Raji (cell line): ENCODE data around the gene NIP7.

Source experiments
- POLR2A ChIP-seq: IDR thresholded peaks from 2 replicates; pipeline ENCODE4 v1.6.1; 2011; ENCODE audit warnings: low read depth, low read length, control low read depth; ENCODE audit not compliant: insufficient read depth

Gene NIP7

DNA sequence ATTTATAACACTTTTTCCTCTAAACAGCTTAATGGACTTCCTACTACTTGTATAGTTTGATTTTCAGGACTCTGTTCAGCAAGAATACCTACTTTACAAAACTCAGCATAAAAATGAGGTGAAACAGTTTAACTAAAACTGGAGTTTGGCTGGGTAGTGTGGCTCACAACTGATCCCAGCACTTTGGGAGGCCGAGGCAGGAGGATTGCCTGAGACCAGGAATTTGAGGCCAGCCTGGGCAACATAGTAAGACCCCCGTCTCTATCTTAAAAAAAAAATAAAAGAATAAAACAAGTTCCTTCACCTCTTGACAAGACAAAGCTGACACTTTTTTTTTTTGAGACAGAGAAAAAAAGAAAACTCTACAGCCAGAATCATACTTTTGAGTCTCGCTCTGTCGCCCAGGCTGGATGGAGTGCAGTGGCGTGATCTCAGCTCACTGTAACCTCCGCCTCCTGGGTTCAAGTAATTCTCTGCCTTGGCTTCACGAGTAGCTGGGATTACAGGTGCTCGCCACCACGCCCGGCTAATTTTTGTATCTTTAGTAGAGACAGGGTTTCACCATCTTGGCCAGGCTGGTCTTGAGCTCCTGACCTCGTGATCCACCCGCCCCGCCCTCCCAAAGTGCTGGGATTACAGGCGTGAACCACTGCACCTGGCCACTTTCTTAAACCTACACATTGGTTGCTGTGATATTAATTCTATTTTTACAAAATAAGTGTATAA is 11.8 kb upstream of the NIP7 start:
- no peak for TF ChIP-seq POLR2A

DNA sequence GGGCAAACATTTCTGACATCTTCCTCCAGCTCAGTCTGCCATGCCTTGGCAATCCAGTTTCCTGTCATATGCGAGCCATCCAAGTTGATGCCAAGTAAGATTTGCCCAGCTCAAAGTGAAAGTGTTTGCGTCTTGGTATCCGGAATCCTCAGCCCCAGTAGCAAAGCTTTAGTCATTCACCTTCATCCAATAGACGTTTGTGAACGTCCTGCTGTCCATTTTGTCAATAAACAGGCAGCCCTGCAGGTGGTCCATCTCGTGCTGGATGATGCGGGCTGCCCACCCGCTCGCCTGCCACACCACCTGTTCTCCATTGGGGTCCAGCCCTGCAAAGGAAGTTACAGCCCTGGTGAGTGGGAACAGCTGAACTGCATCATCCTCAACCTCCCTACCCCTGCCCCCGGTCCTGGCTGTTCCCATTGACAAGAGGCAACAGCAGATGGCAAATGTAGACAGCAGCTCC is 10.7 kb upstream of the NIP7 start:
- no peak for TF ChIP-seq POLR2A

DNA sequence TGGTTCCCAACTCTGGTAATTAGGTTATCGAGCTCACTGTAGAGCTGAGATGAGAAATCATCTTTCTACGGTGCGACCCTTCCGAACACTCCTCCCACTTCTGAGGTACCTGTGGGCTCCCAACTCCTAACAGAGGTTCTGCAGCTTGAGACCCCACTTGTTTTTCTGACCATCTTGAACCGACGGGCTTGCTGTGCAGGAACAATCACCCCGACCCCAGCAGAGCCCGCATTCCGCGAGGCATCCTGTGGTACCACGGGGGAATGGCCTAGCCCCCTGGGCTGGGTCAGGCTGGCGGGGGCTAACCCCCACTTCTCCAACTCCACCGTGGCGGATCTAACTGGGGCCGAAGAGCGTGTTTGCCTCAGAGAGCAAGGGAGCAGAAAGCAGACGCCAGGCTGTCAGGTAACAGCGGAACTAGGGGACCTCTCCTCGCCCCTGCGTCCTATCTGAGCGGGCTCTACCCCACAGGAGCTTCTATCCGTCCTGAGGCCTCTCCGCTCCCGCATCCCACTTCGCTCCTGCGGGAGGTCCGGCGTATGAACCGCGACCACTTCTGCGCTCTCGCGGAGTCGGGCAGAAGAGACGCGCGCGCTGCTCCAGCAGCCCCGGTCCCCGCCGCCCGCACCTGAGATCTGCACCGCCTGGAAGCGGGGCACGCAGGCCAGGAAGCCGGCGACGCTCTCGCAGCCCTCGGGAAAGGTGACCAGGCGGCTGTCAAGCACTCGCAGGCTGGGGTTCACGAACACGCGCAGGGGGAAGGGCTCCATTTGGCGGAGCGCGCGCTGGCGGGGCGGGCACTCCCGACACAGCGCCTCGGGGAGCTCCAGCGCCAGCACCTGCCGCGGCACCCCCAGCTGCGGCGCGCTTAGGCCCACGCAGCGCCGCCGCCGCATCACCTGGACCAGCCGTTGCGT is 9.9 kb upstream of the NIP7 start:
- TF ChIP-seq POLR2A: no peak

DNA sequence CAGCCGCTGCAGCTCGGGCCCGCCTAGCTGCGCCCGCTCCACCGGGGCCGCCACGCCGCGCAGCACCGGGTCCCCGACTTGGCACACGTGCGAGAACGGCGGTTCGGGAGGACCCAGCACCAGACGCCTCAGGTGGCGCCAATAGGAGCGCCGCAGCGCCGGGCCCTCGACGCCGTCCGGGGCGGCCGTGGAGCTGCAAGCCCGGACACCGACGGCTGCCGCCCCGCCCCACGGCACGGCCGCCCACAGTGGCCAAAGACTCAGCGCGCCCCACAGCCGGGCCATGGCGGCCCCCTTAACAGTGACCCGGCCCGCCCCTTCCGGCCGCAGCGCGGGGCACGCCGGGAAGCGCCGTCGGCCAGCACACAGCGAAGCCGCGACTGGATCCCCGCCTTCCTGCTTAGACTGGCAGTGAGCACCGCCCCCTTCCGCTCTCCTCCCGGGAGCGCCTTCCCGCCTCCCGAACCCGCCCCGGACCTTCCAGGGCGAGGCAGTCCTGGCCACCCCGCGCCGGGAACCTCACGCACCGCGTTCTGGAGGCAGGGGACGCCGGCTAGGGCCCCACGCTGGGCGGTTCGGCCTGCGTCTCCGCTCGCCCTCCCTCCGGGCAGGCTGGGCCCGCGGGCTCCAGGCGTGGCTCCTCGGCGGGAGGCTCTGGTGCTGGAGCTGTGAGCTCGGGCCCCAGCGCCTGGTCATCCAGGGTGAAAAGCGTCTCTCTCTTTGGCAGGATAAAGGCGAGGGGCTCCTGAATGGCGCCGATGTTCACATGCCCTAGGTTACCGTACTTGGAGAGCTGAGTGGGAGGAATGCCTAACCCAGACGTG is 9.1 kb upstream of the NIP7 start, which contains the start of gene PDF:
Gene PDF, minus strand, starts transcription at position 303 of the 824 bp plus-strand sequence. Its CDS starts 18 bp downstream, at position 285.
- peak; percentile 85 for TF ChIP-seq POLR2A

DNA sequence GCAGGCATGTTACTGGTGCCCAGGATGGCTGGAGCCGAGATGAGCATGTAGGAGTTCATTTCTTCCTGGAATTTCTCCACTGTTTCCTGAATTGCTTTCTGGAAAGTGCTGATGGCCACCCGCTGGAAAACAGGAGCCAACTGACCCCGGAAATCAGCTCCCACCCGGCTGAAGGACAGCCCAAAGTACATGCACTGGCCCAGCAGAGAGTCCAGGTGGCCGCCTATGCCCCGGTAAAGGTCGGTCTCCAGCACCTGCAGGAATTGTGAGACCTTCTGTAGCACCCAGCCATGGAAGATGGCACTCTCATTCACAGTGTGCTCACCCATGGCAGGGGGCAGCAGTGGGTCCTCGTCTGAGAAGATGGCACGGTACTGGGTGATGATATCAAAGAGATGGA is 4.9 kb upstream of the NIP7 start:
- no peak for TF ChIP-seq POLR2A

DNA sequence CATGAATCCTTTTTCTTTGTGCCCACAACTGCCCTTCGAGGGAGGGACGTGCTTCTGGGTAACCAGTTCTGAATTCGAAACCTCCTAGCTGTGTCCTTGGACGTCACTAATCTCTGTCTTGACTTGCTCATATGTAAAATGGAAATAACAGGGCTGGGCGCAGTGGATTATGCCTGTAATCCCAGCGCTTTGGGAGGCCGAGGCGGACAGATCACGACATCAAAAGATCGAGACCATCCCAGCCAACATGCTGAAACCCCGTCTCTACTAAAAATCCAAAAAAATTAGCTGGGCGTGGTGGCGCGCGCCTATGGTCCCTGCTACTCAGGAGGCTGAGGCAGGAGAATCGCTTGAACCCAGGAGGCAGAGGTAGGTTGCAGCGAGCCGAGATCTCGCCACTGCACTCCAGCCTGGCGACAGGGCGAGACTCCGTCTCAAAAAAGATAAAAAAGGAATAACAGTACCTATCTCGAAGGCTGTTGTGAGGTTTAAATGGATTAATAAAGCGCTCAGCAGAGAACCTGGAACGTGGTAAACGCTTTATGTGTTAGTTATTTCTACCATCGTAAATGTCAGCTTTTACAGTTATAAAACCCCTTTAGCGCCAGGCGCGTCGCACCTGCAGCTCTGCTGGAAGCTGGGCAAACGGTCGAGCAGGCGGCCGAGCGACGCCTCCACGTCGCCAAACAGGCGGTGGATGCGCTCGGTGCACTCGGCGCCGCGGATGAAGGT is 849 bp upstream of the NIP7 start:
- no peak for TF ChIP-seq POLR2A

DNA sequence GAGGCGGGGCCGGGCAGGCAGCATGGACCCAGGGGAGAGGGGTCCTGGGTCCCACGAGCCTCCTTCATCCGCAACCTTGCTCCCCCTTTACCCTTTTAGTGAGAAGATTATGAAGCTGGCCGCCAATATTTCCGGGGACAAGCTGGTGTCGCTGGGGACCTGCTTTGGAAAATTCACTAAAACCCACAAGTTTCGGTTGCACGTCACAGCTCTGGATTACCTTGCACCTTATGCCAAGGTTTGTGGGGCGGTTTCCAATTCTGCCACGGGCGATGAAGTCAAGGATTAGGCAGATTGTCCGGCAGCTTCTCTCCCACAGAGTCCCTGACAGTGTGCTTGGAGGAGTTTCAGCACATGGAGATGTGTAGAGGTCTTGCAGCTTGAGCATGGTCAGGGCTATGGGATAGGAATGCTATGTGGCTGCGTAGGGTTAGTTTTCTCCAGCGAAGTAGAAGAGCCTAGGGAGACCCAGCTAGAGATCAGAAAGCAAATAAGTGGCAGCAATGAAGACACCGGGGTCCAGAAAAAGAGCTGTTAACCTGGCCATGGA is 598 bp downstream of the NIP7 start:
- TF ChIP-seq POLR2A: no peak

DNA sequence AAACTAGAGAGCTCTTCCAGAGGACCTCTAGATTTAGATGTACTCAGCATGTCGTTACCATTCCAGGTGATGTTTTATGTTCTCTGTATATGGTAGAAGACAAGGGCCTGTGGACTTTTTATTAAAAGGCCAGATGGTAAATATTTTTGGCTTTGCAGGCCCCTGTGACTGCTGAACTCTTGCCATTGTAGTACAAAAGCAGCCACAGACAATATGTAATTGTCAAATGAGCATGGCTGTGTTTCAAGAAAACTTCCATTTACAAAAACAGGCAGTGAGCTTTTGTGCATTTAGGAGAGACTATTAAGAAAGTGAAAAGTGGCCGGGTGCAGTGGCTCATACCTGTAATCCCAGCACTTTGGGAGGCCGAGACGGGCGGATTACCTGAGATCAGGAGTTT is 4.6 kb downstream of the NIP7 start:
- no peak for TF ChIP-seq POLR2A

DNA sequence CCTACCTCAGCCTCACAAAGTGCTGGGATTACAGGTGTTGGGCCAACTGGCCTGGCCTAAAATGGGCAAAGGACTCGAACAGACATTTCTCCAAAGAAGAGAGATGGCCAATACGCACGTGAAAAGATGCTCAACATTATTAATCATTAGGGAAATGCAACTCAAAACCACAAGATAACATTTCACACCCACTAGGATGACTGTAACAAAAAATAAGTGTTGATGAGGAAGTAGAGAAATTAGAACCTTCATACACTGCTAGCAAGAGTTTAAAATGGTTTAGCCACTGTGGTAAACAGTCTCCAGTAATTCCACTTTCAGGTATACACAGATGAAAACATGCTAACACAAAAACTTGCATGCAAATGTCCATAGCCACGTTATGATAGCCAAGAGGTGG is 6.4 kb downstream of the NIP7 start:
- TF ChIP-seq POLR2A: no peak

DNA sequence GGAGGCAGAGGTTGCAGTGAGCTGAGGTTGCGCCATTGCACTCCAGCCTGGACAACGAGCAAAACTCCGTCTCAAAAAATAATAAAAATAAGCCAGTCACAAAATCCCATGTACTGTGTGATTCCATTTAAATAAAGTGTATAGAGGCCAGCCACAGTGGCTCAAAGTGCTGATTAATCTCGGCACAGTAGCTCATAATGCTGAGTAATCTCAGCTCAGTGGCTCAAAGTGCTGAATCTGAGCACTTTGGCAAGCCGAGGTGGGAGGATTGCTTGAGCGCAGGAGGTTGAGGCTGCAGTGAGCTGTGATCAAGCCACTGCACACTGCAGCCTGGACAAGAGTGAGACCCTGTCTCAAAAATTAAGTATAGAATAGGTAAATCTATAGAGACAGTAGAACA is 7.1 kb downstream of the NIP7 start:
- no peak for TF ChIP-seq POLR2A

DNA sequence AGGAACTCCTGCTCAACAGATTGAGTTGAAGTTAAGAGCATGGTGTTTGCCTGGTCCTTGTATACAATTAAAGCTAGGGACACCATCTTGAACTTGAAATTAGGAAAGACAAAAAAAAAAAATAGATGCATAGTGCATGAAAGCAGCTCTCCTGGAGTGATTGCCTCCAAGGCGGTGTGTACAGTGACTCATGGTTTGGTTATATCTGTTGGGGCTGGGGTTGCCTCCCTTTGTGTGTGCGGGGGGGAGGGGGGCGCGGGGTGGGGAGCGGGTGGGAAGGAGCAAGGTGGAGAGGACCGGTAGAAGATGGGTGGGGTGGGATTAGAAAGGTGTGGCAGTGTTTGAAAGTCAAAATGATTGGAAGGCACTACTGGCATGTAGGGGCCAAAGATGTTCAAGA is 8.7 kb downstream of the NIP7 start:
- TF ChIP-seq POLR2A: no peak

DNA sequence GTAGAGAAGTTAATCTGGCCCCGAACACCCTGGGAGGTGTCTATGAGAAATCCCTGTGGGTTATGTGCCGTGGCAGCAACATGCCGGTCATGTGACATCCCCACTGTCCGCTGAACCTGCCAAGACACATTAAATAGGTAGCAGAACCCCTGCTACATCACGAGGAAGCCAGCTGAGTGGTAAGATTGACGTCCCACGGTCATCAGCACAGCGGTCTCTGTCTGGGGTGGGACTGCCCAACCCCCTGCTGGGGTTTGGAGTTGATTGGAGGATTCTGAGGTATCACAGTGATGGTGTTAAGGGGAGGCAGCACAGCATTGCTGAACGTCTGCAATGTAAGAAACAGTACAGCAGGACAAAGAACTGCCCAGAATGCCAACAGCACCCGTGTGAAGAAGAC is 10.0 kb downstream of the NIP7 start:
- TF ChIP-seq POLR2A: no peak

DNA sequence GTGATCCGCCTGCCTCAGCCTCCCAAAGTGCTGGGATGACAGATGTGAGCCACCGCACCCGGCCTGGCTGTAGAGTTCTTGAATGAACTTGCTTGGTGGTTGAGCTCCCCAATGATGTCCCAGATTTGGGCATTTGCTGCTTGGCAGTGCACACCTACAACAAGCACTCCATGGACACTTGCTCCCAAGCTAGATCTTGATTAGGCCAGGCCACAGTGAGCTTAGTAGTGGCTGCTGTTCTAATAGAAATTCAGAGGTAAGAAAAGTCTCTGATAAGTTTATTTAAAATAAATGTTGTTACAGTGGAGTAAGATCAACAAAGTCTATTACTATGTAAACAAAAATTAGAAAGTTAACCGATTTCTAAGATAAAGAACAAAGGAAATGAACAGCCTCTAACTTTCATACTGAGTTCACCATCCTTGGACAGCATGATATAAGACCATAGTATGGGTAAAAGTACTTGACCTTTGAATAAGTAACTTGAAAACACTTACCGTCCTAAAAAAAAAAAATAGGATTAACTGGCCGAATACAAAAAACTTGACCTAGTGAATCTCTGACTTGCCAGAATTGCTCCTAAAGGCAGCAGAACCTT is 11.1 kb downstream of the NIP7 start:
- TF ChIP-seq POLR2A: no peak
